Astrocyte of the hippocampus (primary cell): ENCODE data around the gene ATG2B.

Experiments used
- DNase-seq: peaks from one replicate; pipeline ENCODE4 v3.0.0; 2011; ENCODE audit warnings: low read depth, low spot score

Gene ATG2B, protein sequence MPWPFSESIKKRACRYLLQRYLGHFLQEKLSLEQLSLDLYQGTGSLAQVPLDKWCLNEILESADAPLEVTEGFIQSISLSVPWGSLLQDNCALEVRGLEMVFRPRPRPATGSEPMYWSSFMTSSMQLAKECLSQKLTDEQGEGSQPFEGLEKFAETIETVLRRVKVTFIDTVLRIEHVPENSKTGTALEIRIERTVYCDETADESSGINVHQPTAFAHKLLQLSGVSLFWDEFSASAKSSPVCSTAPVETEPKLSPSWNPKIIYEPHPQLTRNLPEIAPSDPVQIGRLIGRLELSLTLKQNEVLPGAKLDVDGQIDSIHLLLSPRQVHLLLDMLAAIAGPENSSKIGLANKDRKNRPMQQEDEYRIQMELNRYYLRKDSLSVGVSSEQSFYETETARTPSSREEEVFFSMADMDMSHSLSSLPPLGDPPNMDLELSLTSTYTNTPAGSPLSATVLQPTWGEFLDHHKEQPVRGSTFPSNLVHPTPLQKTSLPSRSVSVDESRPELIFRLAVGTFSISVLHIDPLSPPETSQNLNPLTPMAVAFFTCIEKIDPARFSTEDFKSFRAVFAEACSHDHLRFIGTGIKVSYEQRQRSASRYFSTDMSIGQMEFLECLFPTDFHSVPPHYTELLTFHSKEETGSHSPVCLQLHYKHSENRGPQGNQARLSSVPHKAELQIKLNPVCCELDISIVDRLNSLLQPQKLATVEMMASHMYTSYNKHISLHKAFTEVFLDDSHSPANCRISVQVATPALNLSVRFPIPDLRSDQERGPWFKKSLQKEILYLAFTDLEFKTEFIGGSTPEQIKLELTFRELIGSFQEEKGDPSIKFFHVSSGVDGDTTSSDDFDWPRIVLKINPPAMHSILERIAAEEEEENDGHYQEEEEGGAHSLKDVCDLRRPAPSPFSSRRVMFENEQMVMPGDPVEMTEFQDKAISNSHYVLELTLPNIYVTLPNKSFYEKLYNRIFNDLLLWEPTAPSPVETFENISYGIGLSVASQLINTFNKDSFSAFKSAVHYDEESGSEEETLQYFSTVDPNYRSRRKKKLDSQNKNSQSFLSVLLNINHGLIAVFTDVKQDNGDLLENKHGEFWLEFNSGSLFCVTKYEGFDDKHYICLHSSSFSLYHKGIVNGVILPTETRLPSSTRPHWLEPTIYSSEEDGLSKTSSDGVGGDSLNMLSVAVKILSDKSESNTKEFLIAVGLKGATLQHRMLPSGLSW (N-terminal part only)

DNA sequence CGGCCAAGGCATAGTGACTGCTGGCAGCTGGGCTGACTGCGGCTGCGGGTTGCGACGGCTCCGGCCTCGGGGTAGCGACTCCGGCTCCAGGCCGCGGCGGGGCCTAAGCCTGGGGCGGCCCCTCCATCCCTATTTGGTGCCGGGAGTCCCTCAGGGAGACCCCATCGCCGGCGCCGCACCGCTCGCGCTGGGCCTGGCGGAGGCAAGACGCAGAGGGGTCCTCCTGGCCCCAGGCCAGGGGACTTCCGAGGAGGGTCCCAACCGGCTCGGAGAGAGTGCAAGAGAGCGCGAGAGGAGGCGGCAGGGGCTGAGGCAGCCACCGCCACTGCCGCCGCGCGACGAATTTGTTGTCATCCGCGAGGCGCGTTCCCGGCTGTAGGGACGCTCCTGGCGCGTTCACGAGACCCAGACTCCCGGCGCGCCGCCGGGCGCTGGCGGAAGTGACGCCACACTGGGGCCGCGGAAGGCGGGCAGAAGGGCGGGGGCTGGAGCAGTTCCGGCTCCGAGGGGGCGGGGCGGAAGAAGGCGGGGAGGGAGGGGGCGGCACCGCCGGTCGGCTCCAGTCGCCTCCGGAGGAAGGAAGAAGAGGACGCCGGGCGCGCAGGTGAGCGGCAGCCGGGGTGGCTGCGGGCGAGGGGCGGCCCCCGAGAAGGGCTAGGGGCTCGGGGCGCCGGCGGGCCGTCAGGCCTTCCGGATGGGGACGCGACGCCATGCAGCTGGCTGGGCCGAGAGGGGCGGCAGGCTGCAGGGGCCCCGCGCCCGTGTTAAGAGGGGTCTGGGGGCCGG lies at the start of gene ATG2B, which contains the start of gene GSKIP:
TSS of gene ATG2B (minus strand) at position 377 of the 786 bp plus-strand sequence. CDS start at position 12, 365 bp downstream.
TSS of gene GSKIP (plus strand) at position 562 of the 786 bp plus-strand sequence. CDS start 18,722 bp downstream, outside the sequence.
- DNase-seq, result peak; percentile 97

DNA sequence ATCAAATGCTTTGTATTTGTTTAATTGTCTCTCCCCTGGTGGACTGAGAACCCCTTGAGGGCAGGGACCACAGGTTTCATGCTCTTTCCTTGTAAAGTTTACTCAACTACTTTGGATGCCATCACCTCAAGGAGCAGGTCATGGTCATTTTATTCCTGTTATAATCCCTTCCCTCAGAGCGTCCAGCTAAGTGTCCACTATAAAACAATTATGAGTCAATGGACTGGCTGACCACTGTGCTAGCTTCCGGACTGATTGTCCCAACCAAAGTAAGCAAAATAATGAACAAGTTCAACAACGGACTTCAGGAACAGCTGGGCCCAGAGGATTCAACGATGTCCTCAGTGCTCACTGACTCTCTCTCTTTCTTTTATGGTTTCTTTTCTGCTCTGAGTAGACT lies 47.0 kb upstream of the ATG2B start:
- peak; percentile 6 for DNase-seq

GRCh38 chr14:96409701-96410100 lies 46.6 kb upstream of the ATG2B start:
- peak; percentile 52 for DNase-seq

DNA sequence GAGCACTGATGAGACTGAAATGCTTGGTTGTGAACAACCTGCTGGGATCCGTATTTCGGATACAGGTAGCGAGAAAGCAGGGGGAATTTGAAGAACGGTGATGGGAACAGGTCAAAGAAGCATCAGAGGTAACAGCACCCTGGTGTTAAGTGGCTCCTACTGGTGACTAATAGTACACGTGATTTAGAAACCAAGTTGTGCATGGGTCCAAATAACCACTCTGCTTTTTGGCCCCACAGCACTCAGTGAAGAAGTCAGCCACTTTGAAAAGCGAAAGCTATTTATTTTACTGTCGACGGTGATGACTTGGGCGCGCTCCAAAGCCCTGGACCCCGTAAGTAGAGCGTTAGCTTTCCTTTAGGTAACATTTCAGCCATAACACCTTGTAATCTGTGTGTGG lies 45.5 kb upstream of the ATG2B start:
- no peak for DNase-seq

GRCh38 chr14:96407935-96408570 lies 44.9 kb upstream of the ATG2B start:
- DNase-seq, result no peak

DNA sequence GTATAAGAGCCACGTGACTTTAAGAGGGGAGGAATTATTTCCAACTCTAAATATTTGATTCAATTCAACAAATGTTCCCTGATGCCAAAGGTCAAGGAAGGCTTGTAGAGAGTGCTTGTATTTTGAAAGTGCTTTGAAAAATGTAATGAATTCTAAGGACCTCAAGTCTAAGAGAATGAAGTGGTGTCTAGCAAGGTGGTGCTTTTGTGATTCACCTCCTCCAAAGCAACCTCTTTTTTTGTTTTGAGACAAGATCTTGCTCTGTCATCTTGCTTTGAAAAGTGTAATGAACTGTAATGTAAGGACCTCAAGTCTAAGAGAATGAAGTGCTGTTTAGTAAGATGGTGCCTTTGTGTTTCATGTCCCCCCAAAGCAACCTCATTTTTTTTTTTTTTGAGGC lies 42.5 kb upstream of the ATG2B start:
- no peak for DNase-seq

DNA sequence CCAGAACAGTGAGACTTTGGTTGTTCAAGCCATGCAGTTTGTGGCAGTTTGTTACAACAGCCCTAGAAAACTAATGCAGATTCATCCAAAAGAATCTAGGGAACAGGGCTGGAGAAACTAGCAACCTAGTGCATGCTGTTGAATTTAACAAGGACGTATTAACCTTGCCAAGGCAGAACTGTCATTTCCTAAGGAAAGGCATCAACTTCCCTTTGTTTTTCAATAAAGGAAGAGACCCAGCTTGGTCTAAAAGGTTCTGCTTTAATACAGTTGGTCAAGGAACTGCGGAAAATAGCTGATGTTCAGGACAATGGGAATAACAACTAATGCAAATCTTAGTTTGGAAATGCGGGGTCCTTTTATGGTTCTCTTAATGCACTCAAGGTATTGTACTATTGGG lies 40.3 kb upstream of the ATG2B start:
- DNase-seq, result no peak

DNA sequence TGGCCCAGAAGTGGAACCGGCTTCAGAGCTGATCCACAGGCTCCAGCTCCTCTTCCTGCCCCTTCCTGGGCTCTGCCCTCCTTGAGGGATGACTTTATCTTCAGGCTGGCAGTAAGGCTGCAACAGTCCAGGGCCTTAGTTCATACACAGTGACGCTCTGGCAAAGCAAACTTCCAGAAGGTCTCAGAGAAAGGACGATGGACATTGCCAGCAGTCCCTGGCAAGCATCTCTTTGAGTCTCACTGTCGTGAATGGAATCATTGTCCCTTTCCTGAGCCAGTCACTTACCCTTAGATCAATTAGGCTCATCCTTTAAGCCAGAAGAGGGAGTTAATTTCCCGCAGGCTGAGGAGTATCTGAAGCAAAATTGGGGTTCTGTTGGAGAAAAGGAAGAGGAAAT lies 37.4 kb upstream of the ATG2B start:
- DNase-seq, result no peak

- DNase-seq, result no peak
These were observed 36.3 kb upstream of the ATG2B start for GRCh38 chr14:96399405-96399804.

GRCh38 chr14:96398921-96399320 lies 35.8 kb upstream of the ATG2B start:
- DNase-seq, result no peak

DNA sequence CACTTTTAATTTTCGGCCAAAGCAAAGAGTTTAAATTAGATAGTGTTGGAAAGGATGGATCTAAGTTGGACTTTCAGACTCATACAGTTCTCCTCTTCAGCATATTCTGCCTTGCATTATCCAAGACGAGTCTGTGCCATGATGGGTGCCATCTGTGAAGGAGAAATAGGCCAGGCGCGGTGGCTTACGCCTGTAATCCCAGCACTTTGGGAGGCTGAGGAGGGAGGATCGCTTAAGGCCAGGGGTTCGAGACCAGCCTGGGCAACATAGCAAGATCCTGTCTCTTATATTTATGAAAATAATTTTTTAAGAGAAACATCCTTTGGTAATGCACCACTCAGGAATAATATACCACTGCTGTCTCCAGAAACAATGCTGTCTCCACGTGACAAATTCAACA lies 35.3 kb upstream of the ATG2B start:
- DNase-seq, result no peak

GRCh38 chr14:96394047-96394815 lies 31.1 kb upstream of the ATG2B start:
- no peak for DNase-seq

GRCh38 chr14:96393071-96393691 lies 30.0 kb upstream of the ATG2B start:
- no peak for DNase-seq

DNA sequence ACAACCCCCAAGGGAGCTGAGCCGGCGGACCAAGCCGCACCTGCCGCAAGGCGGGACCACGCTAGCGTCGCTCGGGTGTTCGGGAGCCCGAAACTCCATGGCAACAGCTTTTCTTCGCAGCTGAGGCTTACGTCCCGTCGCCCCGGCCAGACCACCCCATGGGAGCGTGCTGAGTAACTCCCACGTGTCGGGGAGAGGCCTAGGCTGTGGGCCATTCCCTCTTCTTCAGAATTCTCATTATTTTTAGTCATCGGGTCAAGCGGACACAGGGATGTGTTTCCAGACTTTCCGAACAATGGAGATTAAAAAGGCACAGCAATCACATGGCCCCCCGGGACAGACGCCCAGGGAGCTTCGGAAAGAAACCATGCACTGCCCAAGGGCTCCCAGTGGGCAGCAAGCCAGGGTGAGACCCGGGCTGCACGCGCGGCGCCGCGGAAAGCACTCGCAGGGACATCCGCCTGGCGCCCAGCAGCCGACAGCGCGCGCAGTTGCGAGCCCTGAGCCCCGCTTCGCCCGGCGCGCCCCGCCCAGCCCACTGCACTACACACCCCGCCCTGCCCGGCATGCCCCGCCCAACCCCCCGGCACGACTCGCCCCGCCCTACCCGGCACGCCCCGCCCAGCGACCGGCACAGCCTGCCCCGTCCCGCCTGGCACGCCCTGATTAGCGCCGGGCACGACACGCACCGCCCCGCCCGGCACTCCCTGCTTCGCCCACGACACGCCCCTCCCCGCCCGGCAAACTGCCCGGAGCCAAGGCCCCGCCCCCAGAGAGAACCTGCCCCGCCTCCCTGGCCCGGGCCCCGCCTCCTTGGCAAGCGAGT lies 28.4 kb upstream of the ATG2B start:
- DNase-seq, result peak; percentile 98

DNA sequence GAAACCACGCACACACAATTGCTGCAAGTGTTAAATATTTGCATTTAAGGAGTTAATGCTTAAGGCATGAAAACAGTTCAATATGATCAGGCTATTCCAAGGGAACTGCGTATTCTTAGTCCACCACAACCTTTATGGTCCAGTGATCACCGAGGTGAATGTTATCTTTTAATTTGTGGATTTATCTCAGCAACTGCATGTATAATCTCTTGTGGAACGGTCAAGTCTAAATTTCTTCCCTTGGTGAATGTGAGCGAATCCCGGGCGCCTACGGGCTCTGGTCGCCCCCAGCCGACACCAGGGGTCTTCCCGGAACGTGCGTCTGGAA lies 27.8 kb upstream of the ATG2B start:
- no peak for DNase-seq

DNA sequence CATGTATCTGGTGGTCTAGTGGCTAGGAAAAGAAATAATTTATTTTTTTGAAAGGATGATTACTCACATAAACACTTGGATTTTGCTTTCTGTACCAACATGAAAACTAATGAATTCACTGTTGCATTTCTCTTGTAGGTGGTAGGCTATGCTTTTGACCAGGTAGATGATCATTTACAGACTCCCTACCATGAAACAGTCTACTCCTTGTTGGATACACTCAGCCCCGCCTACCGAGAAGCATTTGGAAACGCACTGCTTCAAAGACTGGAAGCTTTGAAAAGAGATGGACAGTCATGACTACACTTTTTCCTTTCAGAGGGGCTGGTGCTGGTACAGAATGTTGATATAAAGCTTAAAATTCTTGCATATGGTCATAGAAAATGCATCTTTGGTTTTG lies 22.2 kb upstream of the ATG2B start:
- no peak for DNase-seq

- no peak for DNase-seq
These were observed 21.6 kb upstream of the ATG2B start for GRCh38 chr14:96384740-96385139.

GRCh38 chr14:96384053-96384452 lies 20.9 kb upstream of the ATG2B start:
- DNase-seq, result no peak

GRCh38 chr14:96383445-96383844 lies 20.3 kb upstream of the ATG2B start:
- DNase-seq, result no peak
